ENCODE results near the gene CEMIP.

The CEMIP gene

GRCh38 chr15:80890341-80891005 lies 111.3 kb downstream of the CEMIP start:
- no peak for DNase-seq (ENCODE audit: low read depth)

GRCh38 chr15:80891006-80891405 lies 111.8 kb downstream of the CEMIP start:
- no peak for DNase-seq (ENCODE audit: low read depth)

DNA sequence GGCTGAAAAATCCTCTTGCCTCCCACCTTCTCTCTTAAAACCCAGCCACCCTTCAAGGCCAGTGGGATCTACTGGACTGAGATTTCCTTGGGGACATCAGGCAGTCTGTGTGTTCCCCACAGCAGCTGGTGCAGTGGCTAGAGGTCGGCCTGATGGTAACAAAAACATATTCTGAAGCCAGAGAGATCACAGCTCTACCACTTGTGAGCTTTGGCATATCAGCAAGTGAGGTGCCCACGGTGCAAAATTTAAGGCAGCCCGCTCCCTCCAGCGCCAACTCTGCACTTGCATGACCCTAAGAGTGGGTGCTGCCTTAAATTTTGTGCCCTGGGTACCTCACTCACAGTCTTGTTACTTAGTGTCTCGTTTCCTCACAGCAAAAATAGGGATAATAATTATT lies 113.2 kb downstream of the CEMIP start:
- no peak for DNase-seq (ENCODE audit: low read depth)

DNA sequence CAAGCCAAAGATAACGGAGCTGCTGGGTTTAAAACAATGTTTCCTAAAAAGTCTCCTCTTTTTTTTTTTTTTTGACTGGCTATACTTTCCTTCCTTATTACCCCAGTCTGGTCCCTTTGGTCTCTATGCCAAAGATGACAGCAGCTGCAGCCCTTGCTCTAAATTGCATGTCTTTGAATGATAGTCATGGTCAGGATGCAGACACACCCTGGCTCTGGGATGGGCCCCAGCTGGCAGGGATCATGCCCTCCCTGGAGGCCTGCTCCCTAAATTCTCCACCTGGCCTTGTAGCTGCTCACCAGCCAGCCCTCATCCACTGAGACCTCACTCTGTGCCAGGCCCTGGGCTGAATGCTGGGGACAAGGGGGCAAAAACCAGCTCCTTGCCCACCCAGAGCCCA lies 114.6 kb downstream of the CEMIP start:
- no peak for DNase-seq (ENCODE audit: low read depth)

DNA sequence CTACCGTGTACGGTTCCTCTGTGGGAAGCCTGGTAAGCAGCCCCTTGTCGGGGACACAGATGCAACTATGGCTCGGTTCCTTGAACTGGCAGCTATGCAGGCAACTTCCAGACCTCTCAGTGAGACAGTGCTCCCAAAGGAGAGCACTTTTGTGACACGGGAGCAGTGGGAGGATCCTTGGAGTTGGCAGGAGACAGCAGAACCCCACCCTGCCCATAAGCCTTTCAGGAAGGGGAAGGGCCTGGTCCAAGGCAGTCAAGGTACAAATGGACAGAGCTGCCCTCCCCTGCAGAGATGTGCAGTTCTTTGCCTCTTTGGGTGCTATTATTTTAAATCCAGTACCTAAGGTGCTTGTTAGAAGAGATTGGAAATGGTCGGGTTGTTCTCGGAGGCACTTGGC lies 115.9 kb downstream of the CEMIP start:
- no peak for DNase-seq (ENCODE audit: low read depth)

- no peak for DNase-seq (ENCODE audit: low read depth)
These were observed 116.8 kb downstream of the CEMIP start for GRCh38 chr15:80895965-80896364.

DNA sequence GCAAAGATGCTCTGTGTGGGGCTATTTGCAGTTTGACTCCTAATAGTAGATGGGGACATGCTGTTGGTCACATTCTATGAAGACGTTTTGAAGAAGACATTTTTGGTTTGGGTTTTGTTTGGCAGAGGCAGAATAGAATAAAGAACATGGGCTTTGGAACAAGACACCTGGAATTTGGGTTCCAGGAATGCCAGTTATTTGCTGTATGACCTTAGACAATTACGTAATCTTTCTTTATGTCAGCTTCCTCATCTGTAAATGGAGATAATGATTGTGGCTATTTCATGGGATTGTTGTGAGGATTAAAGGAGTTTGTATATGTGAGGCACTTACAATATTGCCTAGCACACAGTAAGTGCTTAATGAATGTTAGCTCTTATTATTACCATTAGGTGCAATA lies 118.9 kb downstream of the CEMIP start:
- no peak for DNase-seq (ENCODE audit: low read depth)

DNA sequence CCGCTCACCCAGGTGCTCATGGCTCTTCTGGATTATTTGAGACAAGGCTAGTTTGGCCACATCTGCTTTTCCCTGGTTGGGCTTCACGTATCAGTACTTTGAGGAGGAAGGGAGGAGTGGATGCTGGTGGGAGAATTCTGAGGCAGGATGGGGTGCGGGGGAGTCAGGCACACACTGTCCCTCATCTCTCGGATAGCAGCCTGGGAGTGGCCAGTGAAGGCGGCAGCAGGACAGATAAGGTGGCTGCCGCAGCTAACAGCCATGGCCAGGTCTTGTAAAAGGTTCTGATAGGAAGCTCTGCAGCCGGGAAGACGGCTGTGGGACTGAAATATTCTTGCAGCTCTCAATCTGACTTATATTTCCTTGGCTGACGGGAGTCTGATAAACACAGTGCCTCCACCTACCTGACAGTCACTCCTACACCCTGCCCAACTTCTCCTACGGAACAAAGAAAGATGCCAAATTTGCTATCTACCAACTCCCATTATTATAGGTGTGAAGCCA lies 123.2 kb downstream of the CEMIP start:
- DNase-seq (ENCODE audit: low read depth), result no peak

DNA sequence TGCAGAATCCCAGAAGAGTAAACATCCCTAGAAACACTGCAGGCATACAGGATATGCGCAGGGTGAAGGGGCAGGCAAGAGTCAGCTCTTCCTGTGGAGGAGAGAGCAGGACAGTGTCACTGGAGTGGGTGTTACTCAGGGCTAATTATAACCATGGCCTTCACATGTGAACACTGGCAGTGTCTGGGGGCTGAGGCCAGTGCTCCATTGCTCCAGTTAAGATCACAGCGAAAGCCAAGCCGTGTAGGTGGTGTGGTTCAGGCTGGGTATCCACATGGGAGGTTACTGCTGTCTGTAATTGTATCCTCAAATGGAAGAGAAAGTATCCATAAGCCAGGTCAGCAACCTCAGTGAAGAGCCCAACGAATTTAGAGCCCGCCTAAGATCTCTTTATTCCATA lies 125.8 kb downstream of the CEMIP start:
- no peak for DNase-seq (ENCODE audit: low read depth)

DNA sequence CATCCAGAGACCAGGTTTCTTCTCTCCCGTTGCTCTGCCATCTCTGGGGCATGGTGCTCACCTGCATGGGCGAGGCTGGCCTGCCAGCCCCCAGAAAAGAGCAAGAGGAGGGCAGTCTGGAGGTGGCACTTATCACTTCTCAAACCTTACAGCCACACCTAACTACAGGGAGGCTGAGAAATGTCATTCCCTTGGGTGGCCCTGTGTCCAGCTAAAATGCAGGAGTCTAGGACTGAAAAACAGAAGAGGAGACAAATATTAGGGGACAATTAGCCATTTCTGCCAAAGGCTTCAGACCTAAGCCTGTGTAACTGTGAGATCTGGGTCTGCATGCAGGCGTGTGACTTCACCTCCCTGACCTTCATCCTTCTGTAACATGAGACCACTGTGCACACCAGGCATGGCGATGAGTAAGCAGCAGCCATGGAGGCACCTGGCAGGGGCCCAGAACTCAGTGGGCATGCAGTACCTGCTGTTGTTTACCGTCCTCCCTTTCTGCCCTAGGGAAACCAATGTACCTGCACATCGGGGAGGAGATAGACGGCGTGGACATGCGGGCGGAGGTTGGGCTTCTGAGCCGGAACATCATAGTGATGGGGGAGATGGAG lies 127.1 kb downstream of the CEMIP start:
- no peak for DNase-seq (ENCODE audit: low read depth)

DNA sequence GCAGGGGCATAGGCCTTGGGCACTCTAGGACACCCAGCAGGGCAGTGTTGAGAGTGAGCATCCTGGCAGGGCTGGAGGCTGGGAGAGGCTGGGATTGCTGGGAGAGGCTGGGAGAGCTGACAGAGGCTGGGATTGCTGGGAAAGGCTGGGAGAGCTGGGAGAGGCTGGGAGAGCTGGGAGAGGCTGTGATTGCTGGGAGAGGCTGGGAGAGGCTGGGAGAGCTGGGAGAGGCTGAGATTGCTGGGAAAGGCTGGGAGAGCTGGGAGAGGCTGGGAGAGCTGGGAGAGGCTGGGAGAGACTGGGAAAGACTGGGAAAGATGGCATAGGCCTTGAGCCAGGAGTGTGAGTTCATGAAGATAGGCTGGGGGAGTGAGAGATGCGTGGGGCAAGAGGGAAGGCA lies 132.7 kb downstream of the CEMIP start:
- DNase-seq (ENCODE audit: low read depth), result no peak

DNA sequence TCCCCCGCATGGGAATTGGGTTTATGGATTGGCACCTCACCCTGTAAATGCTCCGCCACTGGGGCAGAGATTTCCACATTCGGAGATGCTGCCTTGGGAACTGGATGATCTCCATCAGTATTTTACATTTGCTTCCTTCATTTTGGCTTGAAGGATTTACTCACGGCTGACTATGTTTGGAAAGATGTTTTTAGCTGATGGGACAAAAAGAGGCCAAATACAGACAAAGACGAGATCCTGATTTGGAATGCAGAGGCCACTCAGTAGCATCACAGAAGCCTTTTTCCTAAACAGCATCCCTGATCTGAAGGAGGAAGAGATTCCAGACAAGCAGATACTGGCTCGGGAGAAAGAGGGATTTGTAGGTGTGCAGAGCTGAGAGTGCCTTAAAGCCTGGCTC lies 133.5 kb downstream of the CEMIP start:
- no peak for DNase-seq (ENCODE audit: low read depth)

- no peak for DNase-seq (ENCODE audit: low read depth)
These were observed 134.4 kb downstream of the CEMIP start for GRCh38 chr15:80913541-80913940.

DNA sequence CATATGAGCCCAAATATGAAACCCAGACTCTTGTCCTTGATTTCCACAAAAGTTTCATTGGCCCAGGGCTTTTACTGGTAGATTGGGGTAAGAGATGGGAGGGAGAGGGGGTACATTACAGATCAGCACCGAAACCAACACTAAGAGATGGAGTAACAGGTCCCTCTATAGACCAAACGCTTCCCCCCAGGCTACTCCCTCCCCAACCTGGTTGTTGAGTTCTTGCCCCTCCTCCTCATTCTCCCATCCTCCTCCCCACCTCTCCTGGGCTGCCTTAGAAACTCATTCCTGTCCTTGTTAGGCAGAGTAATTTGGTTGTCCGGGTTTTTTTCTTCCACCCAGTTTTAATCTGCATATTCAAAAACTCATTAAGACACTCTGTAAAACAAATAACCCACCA lies 136.3 kb downstream of the CEMIP start:
- no peak for DNase-seq (ENCODE audit: low read depth)

- no peak for DNase-seq (ENCODE audit: low read depth)
These were observed 136.9 kb downstream of the CEMIP start for GRCh38 chr15:80916056-80916455.

DNA sequence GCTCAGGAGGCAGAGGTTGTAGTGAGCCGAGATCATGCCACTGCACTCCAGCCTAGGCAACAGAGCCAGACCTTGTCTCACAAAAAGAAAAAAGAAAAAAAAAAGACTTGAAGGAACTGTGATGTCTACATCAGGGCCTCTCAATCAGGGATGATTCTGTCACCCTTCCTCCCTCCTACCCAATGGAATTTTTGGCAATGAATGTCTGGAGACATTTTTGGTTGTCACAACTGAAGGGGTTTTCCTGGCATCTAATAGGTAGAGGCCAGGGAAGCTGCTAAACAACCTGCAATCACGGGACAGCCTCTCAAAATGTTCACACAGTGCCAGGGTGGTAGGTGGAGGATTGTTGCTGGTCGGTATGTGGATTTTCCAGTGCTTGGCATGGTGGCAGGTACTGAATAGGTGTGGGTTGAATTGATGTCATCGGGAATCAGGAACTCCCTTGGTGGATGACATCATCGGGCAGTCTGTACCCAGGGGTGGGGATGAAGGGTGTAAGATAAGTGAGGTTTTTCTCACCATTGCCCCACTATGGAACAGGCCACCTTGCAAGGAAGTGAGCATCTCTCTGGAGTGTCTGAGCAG lies 139.1 kb downstream of the CEMIP start:
- no peak for DNase-seq (ENCODE audit: low read depth)

- no peak for DNase-seq (ENCODE audit: low read depth)
These were observed 141.1 kb downstream of the CEMIP start for GRCh38 chr15:80920271-80920699.

GRCh38 chr15:80921736-80922410 lies 142.7 kb downstream of the CEMIP start:
- DNase-seq (ENCODE audit: low read depth), result no peak

GRCh38 chr15:80923668-80924067 lies 144.5 kb downstream of the CEMIP start:
- DNase-seq (ENCODE audit: low read depth), result no peak

DNA sequence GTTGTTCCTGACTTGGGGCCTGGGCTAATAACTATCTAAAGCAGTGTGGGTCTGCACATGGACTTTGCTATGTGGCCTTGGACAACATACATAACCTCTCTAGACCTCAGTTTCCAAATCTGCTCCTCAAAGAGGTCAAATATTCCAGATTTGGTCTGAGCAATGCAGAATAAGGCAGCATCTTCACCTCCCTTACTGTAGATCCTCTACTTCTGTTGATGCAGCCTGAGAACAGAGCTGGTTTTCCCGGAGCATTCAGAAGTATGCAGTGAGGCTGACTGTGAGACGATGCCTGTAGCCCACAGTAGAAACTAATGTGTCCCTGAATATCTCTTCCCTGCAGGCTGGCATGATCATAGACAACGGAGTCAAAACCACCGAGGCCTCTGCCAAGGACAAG lies 145.1 kb downstream of the CEMIP start:
- no peak for DNase-seq (ENCODE audit: low read depth)

- DNase-seq (ENCODE audit: low read depth), result no peak
These were observed 146.5 kb downstream of the CEMIP start for GRCh38 chr15:80925597-80926059.

GRCh38 chr15:80926126-80926525 lies 147.0 kb downstream of the CEMIP start:
- no peak for DNase-seq (ENCODE audit: low read depth)

DNA sequence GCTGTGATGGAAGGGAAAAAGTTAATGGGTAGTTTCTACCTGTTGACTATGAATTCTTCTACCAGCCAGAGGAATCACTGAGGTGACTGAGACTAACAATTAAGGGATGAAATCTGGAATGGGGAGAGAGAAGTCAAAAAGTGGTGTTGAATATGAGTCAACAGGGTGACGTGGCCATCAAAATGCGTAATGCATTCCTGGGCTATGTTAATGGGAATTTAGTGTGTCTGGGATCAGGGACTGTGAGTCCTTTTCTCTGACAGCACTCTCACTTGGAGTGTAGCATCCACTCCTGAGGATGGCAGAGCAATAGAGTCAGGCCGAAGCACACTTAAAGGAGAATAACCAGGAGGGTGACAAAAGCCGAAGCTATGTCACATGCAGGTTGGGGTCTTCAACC lies 150.1 kb downstream of the CEMIP start:
- no peak for DNase-seq (ENCODE audit: low read depth)
